ENCODE data around the gene SHISA3.
A peak's percentile ranks its signal among the peaks of the same experiment; 100 is the strongest.

The SHISA3 gene

GRCh38 chr4:42359711-42360110 lies 37.6 kb upstream of the SHISA3 start:
- Histone ChIP-seq H3K4me3 (ENCODE audit: low read depth, low read length) (peak overlapping the region; percentile 39), H3K4me1 (peaks cover 5% of the 10 kb centered on the region), H3K36me3 (no peaks in the 10 kb centered on the region), H3K9me3 (no peaks in the 10 kb centered on the region), H3K27me3 (no peaks in the 10 kb centered on the region)
- no peak for DNase-seq
- TF ChIP-seq, protein P1, sequence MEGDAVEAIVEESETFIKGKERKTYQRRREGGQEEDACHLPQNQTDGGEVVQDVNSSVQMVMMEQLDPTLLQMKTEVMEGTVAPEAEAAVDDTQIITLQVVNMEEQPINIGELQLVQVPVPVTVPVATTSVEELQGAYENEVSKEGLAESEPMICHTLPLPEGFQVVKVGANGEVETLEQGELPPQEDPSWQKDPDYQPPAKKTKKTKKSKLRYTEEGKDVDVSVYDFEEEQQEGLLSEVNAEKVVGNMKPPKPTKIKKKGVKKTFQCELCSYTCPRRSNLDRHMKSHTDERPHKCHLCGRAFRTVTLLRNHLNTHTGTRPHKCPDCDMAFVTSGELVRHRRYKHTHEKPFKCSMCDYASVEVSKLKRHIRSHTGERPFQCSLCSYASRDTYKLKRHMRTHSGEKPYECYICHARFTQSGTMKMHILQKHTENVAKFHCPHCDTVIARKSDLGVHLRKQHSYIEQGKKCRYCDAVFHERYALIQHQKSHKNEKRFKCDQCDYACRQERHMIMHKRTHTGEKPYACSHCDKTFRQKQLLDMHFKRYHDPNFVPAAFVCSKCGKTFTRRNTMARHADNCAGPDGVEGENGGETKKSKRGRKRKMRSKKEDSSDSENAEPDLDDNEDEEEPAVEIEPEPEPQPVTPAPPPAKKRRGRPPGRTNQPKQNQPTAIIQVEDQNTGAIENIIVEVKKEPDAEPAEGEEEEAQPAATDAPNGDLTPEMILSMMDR (IDR thresholded peaks at IDR 0.05; ENCODE audit: low read depth, low read length) = no peak

DNA sequence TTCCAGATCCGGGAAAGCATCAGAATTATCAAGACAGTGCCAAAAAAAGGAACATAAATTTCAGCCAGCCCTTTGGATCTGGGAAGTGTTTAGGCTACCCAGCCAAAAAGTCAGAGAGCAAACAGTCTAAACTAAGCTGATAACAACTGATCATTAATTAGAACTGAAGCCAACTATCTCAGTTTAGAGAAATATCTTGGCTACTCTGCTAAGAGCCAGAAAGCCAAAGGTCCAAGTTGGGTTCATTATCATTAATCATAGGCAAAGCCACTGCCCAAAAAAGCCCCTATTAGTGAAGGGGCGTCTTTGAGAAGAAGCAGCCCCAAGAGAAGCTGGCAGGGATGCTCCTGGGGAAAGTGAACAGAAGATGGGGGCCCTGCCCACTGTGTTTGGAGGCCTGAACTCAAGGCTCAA lies 37.0 kb upstream of the SHISA3 start:
- Histone ChIP-seq H3K27me3 (no peaks in the 10 kb centered on the region), H3K4me1 (peaks cover 5% of the 10 kb centered on the region), H3K36me3 (no peaks in the 10 kb centered on the region), H3K4me3 (ENCODE audit: low read depth, low read length) (peak overlapping the region; percentile 39; the same call in 1 of the 2 replicates), H3K9me3 (no peaks in the 10 kb centered on the region)
- TF ChIP-seq, protein P1 (IDR thresholded peaks at IDR 0.05; ENCODE audit: low read depth, low read length) = no peak
- no peak for DNase-seq

- no peak for DNase-seq
- Histone ChIP-seq H3K4me3 (ENCODE audit: low read depth, low read length) (no peak overlapping the region), H3K9me3 (no peaks in the 10 kb centered on the region), H3K27me3 (no peaks in the 10 kb centered on the region), H3K4me1 (no peaks in the 10 kb centered on the region; the same call in none of the 2 replicates), H3K36me3 (no peaks in the 10 kb centered on the region)
- TF ChIP-seq, protein P1 (IDR thresholded peaks at IDR 0.05; ENCODE audit: low read depth, low read length) = no peak
Measured at GRCh38 chr4:42361456-42361855, 35.8 kb upstream of the SHISA3 start.

GRCh38 chr4:42362591-42362990 lies 34.7 kb upstream of the SHISA3 start:
- Histone ChIP-seq H3K36me3 (no peaks in the 10 kb centered on the region), H3K4me3 (ENCODE audit: low read depth, low read length) (no peak overlapping the region), H3K9me3 (no peaks in the 10 kb centered on the region), H3K4me1 (no peaks in the 10 kb centered on the region; the same call in none of the 2 replicates), H3K27me3 (no peaks in the 10 kb centered on the region)
- no peak for DNase-seq
- TF ChIP-seq, protein P1 (IDR thresholded peaks at IDR 0.05; ENCODE audit: low read depth, low read length) = no peak

DNA sequence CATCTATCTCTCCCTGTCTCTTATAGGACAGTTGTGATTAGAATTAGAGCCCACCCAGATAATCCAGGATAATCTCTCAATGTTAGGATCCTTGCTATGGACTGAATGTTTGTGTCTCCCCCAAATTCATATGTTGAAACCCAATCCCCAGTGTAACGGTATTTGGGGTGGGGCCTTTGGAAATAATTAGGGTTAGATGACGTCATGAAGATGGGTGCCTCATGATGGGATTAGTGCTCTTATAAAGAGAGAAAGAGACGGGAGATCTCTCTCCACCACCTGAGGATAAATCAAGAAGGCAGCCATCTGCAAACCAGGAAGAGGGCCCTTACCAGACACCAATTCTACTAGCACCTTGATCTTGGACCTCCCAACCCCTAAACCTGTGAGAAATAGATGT lies 33.7 kb upstream of the SHISA3 start:
- TF ChIP-seq, protein P1 (IDR thresholded peaks at IDR 0.05; ENCODE audit: low read depth, low read length) = no peak
- no peak for DNase-seq
- Histone ChIP-seq H3K36me3 (no peaks in the 10 kb centered on the region), H3K9me3 (no peaks in the 10 kb centered on the region), H3K4me3 (ENCODE audit: low read depth, low read length) (no peak overlapping the region), H3K27me3 (no peaks in the 10 kb centered on the region), H3K4me1 (no peaks in the 10 kb centered on the region; the same call in none of the 2 replicates)

DNA sequence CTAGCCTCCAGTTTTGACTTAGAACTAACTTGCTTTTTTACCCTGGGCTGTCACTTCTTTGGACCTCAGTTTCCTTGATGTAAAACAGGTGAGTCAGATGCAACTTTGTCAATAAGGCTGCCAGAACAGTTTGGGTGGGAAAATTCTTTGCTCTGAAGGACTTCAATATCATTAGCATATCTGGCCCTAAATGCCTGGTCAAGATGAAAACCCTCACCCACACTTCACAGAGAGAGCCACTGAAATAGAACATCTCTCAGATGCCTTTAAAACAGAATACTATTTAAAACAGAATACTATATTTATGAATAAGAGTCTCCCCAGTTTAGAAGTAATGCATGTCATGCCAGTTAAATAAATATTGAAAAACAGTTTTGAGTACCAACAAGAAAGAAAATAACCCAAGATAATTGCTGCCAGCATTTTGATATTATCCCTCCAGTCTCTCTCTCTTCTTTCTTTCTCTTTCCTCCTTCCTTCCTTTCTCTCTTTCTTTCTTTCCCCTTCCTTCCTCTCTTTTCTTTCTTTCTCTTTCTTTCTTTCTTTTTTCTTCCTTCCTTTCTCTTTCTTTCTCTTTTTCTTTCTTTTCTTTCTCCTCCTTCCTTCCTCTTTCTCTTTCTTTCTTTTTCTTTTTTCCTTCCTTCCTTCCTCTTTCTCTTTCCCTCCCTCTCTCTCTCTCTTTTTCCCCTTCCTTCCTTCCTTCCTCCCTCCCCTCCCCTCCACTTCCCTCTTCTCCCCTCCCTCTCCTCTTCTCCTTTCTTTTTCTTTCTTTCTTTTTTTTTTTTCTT lies 32.8 kb upstream of the SHISA3 start:
- no peaks in the 10 kb centered on the region for H3K27me3 ChIP-seq
- TF ChIP-seq, protein P1 (IDR thresholded peaks at IDR 0.05; ENCODE audit: low read depth, low read length) = no peak
- DNase-seq = no peak
- no peaks in the 10 kb centered on the region for H3K36me3 ChIP-seq
- no peaks in the 10 kb centered on the region; the same call in none of the 2 replicates for H3K4me1 ChIP-seq
- no peaks in the 10 kb centered on the region for H3K9me3 ChIP-seq
- H3K4me3 ChIP-seq (ENCODE audit: low read depth, low read length) = no peak overlapping the region

All from BE2C (cell line).